ENCODE data around the gene IQSEC1.

DNA sequence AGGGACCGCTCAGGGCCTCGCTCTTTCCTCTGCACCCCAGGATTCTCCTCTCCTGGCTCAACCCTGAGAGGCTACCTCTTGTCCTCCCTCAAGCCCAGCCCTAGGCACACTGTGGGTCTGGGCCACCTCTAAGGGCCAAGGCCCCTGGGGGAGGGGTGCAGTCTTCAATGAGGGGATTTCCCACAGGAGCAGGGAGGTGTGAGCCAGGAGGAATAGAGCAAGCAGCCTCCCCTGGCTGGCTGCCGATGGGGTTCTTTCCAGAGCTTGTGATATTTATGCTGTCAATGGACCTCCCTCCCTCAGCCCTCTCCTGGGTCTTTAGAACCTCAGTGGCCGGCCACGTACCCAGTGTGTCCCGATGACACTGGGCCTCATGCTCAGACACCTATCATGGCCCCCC, 132.4 kb downstream of the IQSEC1 start:
- TF ChIP-seq GATA3 (IDR thresholded peaks at IDR 0.05; ENCODE audit: low read depth, low read length) (no peak), GATA2 (IDR thresholded peaks at IDR 0.05; ENCODE audit: low read depth, low read length) (no peak)
